Right ventricle myocardium inferior (tissue), 1 donor: ENCODE results near the gene ZCCHC24. TPM values are rescaled to one million over a fixed set of nuclear protein-coding genes. Genes with fewer than 3 reads are reported as not detected.
"Not testable (repeated sequence)": the region's sequence is repeated elsewhere in the genome, so short reads cannot be mapped to it uniquely, and the experiment has no call there.

Experiments used
- ATAC-seq: fragments of 200-7000 bp; cut with Tn5 transposase; one replicate; pipeline ENCODE4 v1.9.1; 2020; ENCODE audit warnings: mild to moderate bottlenecking, moderate library complexity
- DNase-seq: peaks from one replicate; pipeline ENCODE4 v3.0.0; 2021; ENCODE audit errors: missing footprints
- intact Hi-C: fragments of 100-400 bp; cut with DNase I; formaldehyde crosslinking; loops from one replicate; pipeline ENCODE4 v1.11.0; 2022
- total RNA-seq: library from RNA; stranded (reverse); fragmentation: NEBNext Ultra II Directional; extraction: Animal tissue kit (Norgen Biotek cat#: 25700); gene quantifications from one replicate; pipeline ENCODE4 v1.2.1, GENCODE V29; 2021
- donor health status: DM: no; HTN: yes; CAD: no; lungs with severe emphysema.

ZCCHC24 gene
- total RNA-seq, 1 donor from 2014 or later: 60.1 TPM

DNA sequence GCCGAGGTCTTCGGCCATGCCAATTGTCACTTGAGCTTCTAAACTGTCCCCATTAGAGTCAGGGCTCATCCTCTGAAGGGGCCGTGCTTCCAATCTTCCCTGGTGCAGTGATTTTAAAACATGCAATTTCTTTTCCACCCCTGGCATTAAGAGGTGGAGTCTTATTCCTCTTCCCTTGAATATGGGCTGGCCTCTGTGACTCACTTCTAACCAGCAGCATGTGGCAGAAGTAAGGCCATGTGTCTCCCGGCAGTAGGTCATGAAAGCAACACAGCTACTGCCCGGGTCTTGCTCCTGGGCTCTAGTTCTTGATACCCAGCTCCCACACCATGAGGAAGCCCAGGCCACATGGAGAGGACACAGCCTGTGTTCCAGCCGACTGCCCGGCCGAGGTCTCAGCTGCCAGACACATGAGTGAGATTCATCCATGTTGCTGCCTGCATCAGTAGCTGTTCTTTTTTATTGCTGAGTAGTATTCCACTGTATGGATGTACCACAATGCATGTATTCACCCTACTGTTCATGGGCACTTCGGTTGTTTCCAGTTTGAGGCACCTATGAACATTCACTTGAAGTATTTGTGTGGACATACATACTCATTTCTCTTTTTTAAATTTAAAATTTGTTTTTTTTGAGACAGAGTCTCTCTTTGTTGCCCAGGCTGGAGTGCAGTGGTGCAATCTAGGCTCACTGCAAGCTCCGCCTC, 112.7 kb downstream of the ZCCHC24 start:
- DNase-seq, ATAC-seq, intact Hi-C loops: not testable (repeated sequence)

Other genes starting within 250 kb of the ZCCHC24 start
- gene PPIF, start 98.2 kb downstream of the ZCCHC24 start, total RNA-seq: 151 TPM
- gene EIF5AL1, start 66.9 kb upstream of the ZCCHC24 start, total RNA-seq: 0.05 TPM
- 0.51 TPM for gene SFTPA2, start 114.8 kb upstream of the ZCCHC24 start, total RNA-seq
- gene SFTPA1, start 165.3 kb upstream of the ZCCHC24 start, total RNA-seq: 0.24 TPM